Ovary (tissue), 3 donors: Measurements from ENCODE around the gene CHMP4A.

Experiments
- CTCF ChIP-seq, 3 donors: fragments of 450-650 bp in 2 of 3; fragments of 200-600 bp in 1 of 3; IDR thresholded peaks; one replicate each; pipeline versions ENCODE4 v1.5.1 to v1.8.0; 2016 to 2022; ENCODE audit warnings: antibody characterized with exemption in 3 of 3, mild to moderate bottlenecking in 1 of 3
- EP300 ChIP-seq: sonication (generic); formaldehyde crosslinking; IDR thresholded peaks from one replicate; pipeline ENCODE4 v1.6.1; 2017; ENCODE audit warnings: antibody characterized with exemption
- POLR2A ChIP-seq: fragments of 450-650 bp; IDR thresholded peaks from one replicate; pipeline ENCODE4 v1.6.1; 2017; ENCODE audit warnings: antibody characterized with exemption, mild to moderate bottlenecking, moderate library complexity
- donor health status: DM: no; HTN: no; CAD: no.

DNA sequence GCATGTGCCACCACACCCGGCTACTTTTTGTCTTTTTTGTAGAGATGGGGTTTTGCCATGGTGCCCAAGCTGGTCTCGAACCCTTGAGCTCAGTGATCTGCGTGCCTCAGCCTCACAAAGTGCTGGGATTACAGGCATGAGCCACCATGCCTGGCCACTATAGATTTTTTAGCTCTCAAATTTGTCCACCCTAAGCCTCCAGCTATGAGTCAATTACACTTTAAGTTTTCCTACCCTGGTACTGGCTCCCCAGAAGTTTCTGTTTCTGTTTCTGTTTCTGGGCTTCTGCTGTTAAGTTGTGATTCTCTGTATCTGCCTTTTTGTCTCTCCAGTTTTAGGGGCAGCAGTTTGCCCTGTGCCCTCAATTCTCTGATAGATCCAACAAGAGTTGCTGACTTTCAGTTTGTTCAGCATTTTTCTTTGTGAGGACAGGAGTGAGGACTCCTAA lies 33.5 kb upstream of the CHMP4A start:
- no peak for TF ChIP-seq CTCF (IDR thresholded peaks at IDR 0.05)
- no peak for TF ChIP-seq POLR2A
- TF ChIP-seq EP300 = no peak
